Measurements from ENCODE around the gene POU6F2.

DNA sequence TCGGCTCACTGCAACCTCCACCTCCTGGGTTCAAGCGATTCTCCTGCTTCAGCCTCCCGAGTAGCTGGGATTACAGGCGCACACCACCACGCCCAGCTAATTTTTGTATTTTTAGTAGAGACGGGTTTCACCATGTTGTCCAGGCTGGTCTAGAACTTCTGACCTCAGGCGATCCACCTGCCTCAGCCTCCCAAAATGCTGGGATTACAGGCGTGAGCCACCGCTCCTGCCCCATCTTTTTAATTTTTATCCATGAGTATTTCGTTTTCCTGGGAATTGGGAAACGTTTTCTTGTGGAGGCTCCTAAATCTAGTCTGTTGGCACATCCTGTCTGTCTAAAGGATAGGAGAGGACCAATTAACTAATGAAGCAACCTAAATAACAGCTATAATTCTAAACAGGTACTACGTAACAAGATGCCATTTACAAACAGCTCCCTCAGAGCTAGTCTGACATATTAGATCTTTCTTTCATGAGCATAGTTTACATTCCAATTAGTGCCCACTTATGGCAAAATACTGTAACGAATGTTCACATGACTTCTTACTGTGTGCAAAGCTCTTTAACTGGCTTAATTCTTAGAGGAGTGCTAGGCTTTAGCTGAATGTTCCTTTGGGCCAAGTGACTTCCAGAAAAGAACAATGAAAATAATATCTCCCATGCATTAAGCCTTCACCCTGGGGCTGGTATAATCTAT, 437.5 kb downstream of the POU6F2 start:
- no peak for TF ChIP-seq POLR2AphosphoS5 (IDR thresholded peaks at IDR 0.05)
- TF ChIP-seq, protein P1, sequence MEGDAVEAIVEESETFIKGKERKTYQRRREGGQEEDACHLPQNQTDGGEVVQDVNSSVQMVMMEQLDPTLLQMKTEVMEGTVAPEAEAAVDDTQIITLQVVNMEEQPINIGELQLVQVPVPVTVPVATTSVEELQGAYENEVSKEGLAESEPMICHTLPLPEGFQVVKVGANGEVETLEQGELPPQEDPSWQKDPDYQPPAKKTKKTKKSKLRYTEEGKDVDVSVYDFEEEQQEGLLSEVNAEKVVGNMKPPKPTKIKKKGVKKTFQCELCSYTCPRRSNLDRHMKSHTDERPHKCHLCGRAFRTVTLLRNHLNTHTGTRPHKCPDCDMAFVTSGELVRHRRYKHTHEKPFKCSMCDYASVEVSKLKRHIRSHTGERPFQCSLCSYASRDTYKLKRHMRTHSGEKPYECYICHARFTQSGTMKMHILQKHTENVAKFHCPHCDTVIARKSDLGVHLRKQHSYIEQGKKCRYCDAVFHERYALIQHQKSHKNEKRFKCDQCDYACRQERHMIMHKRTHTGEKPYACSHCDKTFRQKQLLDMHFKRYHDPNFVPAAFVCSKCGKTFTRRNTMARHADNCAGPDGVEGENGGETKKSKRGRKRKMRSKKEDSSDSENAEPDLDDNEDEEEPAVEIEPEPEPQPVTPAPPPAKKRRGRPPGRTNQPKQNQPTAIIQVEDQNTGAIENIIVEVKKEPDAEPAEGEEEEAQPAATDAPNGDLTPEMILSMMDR (IDR thresholded peaks at IDR 0.05): no peak
- no peak for TF ChIP-seq POLR2A (IDR thresholded peaks at IDR 0.05)
- TF ChIP-seq EP300 (IDR thresholded peaks at IDR 0.05): no peak
